ENCODE measurements around the gene CLCNKA.
"Not testable (repeated sequence)": the region's sequence is repeated elsewhere in the genome, so short reads cannot be mapped to it uniquely, and the experiment has no call there.

CLCNKA gene

GRCh38 chr1:16015960-16016901 lies 5.6 kb upstream of the CLCNKA start:
- DNase-seq (ENCODE audit: low read depth, low spot score), result no peak
- H3K27ac ChIP-seq, result no peak overlapping the region

DNA sequence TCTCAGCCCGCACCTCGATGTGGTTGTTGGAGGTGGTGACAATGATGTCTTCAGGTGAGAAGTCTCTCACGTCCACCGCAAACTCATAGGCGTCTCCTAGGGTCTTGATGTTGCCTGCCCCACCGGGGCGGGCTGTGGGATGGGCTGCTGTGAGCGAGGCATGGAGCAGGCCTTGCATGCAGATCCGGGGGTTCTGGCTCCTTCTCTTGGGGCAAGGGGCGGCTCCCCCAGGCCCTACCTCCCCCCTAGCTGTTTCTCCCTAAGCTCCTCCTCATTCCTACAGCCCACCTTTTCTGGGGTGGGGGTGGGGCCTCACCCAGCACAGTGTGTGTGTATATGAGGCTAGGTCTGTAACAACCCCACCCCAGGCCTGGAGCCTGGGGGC lies 4.8 kb upstream of the CLCNKA start:
- no peak for DNase-seq (ENCODE audit: low read depth, low spot score)
- no peak overlapping the region for H3K27ac ChIP-seq

DNA sequence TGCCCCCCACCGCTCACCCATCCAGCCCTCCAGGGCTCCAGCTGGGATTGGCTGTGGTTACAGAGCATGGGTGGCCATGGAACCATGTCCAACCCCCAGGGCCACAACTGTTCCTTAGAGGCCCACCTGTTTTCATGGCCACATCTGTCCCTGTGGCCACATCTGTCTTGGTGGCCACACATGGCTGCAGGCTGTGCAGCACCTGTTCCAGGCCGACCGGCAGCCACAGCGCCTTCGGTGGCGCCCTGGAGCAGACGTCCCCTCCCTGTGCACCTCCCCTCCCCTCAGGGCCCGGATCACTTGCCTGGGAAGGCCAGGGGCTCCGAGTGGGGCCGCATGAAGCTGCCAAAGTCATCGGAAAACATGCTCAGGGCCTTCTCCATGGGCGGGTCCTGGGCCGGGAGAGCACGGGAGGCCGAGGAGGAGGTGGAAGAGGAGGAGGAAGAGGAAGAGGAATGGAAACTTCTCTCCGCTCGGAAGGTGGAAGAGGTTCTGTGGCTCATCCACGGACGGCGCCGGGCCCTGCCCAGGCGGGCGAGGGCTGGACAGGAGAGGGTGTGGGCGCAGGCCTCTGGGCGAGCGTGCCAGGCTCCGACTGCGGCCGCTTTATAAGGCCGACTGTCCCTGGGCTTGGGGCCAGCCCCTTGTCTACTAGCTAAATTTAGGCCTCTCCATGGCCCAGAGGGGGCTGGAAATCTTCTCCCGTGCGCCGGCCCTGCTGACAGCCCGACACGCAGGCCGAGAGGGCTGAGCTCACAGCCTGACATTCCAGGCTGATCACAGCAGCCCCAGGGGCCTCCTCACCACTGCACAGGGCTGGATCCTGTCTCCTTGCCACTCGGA lies 4.2 kb upstream of the CLCNKA start, which contains the start of gene HSPB7:
Gene HSPB7 (minus strand): TSS at position 583 of the 843 bp plus-strand sequence. CDS start 80 bp downstream, at position 503.
- no peak within 1 kb of the TSS for H3K27ac ChIP-seq
- DNase-seq (ENCODE audit: low read depth, low spot score), result no peak

GRCh38 chr1:16018308-16018707 lies 3.5 kb upstream of the CLCNKA start:
- DNase-seq (ENCODE audit: low read depth, low spot score), result no peak
- H3K27ac ChIP-seq, result no peak overlapping the region

GRCh38 chr1:16018749-16019643 lies 2.8 kb upstream of the CLCNKA start:
- no peak overlapping the region for H3K27ac ChIP-seq
- DNase-seq (ENCODE audit: low read depth, low spot score), result no peak

DNA sequence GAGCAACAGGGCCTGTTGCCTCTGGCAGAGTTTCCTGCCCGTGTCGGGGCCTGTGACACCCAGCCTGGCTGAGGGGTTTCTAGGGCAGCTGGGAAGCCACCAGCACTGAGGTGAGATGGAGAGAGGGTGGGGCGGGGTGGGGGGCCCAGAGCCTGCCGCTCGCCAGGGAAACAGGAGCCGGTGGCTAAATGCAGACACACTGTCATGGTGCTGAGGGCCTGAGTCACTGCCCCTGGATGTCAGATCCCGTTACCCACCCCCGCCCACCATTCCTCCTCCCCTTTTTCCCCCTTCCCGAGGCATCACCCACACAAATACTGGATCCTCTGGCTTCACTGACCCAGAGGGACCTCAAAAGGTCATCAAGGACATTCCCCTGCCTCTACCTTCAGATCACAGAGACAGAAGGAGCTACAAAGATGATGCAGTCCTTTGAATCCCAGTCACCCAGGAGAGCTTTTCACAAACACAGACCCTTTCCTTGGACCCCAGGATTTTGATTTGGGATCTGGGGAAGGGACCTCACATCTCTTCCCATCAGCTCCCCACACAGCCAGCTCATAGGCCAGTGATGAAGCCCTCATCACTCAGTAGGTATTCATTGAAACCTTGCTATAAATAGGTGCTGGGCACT lies 2.1 kb upstream of the CLCNKA start:
- no peak overlapping the region for H3K27ac ChIP-seq
- DNase-seq (ENCODE audit: low read depth, low spot score), result no peak

DNA sequence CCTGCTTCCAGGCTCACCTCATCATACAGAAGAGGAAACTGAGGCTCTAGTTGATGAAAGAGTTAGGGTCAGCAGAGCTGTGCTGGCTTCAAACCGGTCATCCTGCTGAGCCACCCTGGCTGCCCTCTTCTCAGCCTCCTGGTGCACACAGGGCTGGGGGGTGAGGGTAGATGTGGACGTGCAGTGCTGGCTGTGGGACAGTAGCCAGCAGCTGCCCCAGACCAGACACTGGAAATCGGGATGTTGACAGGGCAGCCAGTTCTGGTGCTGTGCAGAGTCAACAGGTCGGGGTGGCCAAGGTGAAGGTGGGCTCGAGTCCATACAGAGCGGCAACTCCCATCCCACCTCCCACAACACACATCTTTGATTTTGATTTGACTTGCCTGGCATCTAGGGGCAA lies 1.5 kb upstream of the CLCNKA start:
- DNase-seq (ENCODE audit: low read depth, low spot score), result no peak
- no peak overlapping the region for H3K27ac ChIP-seq

GRCh38 chr1:16020878-16021277 lies 958 bp upstream of the CLCNKA start:
- DNase-seq (ENCODE audit: low read depth, low spot score); H3K27ac ChIP-seq: not testable (repeated sequence)

- no peak overlapping the region for H3K27ac ChIP-seq
- no peak for DNase-seq (ENCODE audit: low read depth, low spot score)
These were observed 557 bp downstream of the CLCNKA start for GRCh38 chr1:16022393-16022792.

GRCh38 chr1:16023050-16023653 lies 1.3 kb downstream of the CLCNKA start:
- no peak for DNase-seq (ENCODE audit: low read depth, low spot score)
- H3K27ac ChIP-seq, result no peak overlapping the region

GRCh38 chr1:16026302-16026701 lies 4.5 kb downstream of the CLCNKA start:
- not testable (repeated sequence) for DNase-seq (ENCODE audit: low read depth, low spot score); H3K27ac ChIP-seq

DNA sequence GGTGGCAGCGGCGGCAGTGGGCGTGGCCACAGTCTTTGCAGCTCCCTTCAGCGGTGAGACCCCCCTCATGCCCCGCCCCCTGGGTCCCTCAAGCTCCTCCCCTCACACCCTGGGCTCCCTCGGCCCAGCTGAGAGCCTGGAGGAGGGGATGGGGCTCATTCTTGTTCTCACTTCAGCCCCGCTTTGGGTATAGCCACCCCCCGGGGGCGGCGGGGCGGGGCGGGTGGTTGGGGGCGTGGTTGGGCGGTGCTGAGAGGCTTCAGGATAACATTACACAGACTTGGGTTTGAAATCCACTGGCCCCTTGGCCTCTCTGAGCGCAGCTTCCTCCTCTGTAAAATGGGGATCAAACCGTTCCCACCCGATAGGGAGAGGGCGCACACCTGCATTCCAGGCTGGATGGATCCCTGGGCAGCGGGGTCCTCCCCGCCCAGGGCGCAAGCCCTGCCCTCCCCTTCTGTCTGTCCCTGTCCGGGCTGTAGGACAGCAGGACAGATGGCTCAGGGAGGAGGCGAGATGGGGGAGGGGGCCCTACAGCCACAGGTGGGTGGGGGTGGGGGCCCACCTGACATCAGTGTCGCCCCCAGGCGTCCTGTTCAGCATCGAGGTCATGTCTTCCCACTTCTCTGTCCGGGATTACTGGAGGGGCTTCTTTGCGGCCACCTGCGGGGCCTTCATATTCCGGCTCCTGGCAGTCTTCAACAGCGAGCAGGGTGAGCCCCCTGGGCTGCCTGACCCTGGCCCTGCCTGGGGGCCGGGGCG lies 5.1 kb downstream of the CLCNKA start:
- DNase-seq (ENCODE audit: low read depth, low spot score), result no peak
- no peak overlapping the region for H3K27ac ChIP-seq

GRCh38 chr1:16028237-16029002 lies 6.6 kb downstream of the CLCNKA start:
- no peak overlapping the region for H3K27ac ChIP-seq
- no peak for DNase-seq (ENCODE audit: low read depth, low spot score)

GRCh38 chr1:16029003-16029268 lies 7.1 kb downstream of the CLCNKA start:
- not testable (repeated sequence) for DNase-seq (ENCODE audit: low read depth, low spot score); H3K27ac ChIP-seq

- no peak for DNase-seq (ENCODE audit: low read depth, low spot score)
These were observed 7.5 kb downstream of the CLCNKA start for GRCh38 chr1:16029288-16029687.

DNA sequence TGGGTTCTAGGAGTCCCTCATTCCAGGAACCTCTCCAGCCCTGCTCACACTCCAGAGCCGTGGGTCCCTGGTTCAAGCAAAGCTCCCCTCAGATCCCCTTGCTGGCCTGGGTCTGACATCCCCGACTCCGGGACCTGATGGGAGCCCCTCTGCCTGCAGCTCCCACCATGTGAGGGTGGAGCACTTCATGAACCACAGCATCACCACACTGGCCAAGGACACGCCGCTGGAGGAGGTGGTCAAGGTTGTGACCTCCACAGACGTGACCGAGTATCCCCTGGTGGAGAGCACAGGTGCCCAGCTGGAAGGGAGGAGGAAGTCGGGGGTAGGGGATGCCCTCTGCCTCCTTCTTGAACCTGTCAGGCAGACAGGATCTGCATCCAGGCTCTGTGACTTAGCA lies 9.7 kb downstream of the CLCNKA start:
- DNase-seq (ENCODE audit: low read depth, low spot score), result no peak

More at GRCh38 chr1:16029288-16029687, 7.5 kb downstream of the CLCNKA start:
- H3K27ac ChIP-seq, result no peak overlapping the region

DNA sequence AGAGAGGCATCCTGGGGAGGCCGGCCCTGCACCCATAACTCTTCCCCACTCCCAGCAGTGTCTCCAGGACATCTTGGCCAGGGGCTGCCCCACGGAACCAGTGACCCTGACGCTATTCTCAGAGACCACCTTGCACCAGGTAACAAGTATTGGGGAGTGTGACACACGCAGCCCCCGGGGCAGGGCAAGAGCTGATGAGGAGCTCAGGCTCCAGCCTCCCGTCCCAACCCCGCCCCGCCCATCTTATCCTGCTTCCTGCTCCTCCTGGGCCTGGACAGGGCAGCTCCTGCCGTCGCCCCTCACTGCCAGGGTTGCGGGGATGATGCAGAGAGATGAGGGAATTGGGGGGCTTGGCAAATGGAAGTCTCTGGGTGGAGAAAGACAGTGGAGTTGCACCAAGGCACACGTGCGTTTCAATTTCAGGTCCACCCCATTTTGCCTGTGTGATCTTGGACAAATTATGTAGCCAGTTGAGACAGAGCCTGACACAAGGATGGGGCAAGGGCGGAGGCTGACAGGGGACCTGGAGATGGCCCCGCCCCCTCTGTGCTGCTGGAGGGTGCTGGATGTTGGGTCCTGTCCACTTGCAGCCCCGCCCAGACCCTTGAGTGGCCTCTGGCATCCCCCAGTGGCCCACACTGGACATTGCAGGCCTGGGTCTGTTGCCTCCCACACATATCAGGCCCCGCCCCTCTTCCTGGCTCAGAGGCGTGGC lies 10.7 kb downstream of the CLCNKA start:
- no peak for DNase-seq (ENCODE audit: low read depth, low spot score)
- H3K27ac ChIP-seq, result no peak overlapping the region

More for the DNA sequence above, 9.7 kb downstream of the CLCNKA start:
- no peak overlapping the region for H3K27ac ChIP-seq

Data from epithelial cell of prostate (primary cell).